HG03432 (cell line): ENCODE results near the gene CHST15.

Experiments
- ATAC-seq: cut with Tn5 transposase; IDR thresholded peaks from one replicate; pipeline ENCODE4 v1.9.1; 2021; ENCODE audit warnings: mild to moderate bottlenecking, moderate library complexity; ENCODE audit not compliant: unreplicated experiment

CHST15 gene

GRCh38 chr10:124092860-124093773 is at the start of gene CHST15:
Gene CHST15, minus strand, starts transcription at chr10:124093598. Its CDS starts 47,386 bp downstream, at chr10:124046212.
- no peak for ATAC-seq

DNA sequence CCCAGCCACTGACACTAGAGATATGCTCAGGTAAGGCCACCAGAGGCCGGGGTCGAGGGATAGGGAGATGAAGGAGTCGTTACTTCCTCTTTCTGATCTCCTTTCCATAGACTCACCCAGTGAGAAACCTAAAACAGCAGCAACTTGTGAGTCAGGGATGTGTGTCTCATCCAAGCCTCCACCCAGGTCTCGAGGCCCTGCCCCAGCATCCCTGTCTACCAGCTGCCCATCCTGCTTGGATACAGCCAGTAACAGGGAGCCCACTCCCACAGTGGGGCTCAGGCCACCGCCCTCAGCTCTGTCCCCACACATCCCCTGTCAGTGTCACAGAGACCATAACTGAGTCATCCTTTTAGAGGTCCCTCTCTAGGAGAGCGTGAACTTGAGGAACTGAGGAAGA is 49.6 kb upstream of the CHST15 start:
- ATAC-seq, result no peak

DNA sequence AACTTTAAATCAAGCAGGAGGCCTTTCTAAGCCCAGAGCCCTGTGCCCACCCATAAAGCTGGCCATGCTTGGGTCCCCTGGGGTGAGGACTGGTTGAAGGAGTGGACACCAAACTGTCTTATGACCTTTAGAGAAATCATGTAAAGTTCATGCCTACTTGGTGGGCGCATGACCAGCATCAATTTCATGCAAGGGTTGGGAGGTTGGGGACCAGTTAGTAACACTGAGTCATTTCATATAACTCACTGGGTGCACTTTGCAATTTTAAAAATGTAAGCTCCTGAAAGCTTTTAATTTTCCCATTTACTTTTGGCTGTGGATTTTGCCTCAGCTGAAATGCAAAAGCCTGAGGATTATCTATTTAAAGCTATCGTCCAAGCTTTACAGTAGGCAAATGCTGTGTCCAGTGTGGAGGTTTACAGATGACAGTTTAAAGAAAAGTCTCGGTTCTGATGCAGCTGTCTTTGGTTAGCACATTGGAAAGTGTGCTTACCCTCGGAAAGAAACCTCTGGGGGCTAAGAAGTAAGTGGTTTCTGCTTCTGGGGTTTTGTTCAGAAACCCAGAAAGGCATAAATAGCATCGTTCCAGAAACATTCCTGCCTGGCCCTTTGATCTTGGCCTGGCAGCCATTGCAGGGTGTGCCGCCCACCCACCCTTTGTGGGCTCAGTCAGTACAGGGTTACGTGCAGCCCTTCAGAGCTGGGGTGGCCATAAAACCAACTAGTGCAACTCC is 48.8 kb upstream of the CHST15 start:
- ATAC-seq, result no peak

GRCh38 chr10:124138883-124139348 is 45.5 kb upstream of the CHST15 start:
- ATAC-seq, result no peak

DNA sequence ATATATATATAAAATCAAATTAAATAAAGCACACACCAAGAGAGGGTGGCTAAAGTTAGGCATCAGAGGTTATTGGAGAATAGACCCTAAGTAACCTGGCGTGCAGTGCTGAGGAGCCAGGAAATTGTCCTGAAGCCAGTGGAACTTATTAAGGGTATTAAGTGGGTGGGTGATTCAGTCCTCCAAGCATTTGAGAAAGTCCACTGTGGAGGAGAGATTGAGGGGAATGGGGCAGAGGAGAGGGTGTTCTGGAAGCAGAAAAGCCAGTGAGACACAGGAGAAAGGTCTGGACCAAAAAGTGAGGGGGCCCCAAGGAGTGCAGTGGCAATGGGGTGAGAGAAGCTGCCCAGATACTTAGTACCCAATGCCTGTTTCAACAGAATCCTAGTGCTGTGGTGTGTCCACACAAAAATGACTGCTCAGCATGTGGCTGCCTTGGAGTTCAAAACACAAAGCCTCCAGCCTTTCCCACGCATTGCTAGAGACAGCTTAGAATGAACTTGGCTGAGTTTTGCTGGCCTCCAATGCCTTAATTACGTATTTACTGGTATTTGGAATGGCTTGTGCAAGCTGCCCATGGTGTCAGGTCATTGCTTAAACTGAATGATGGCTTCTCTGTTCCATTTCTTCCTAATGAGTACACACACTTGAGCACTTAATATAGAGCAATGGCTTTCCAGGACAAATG is 44.9 kb upstream of the CHST15 start:
- no peak for ATAC-seq

GRCh38 chr10:124134251-124134893 is 41.0 kb upstream of the CHST15 start:
- ATAC-seq, result no peak

DNA sequence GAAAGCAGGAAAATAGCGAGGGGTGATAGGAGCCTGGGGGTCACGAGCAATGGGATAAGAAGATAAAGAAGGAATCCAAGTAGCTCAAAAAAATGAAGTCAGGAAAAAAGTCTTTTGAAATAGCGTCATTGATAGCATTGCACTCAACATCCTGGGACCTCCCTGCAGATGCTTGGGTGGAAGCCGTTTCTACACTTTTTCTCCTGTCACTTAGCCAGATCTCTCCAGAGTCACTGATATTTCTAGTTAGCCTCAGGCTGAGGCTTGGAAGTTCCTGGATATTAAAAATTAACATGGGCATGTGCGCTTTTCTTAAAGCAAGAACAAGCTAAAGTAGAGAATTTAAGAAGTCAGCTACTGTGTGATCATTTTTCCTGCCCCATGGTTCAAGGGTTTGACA is 39.5 kb upstream of the CHST15 start:
- no peak for ATAC-seq

DNA sequence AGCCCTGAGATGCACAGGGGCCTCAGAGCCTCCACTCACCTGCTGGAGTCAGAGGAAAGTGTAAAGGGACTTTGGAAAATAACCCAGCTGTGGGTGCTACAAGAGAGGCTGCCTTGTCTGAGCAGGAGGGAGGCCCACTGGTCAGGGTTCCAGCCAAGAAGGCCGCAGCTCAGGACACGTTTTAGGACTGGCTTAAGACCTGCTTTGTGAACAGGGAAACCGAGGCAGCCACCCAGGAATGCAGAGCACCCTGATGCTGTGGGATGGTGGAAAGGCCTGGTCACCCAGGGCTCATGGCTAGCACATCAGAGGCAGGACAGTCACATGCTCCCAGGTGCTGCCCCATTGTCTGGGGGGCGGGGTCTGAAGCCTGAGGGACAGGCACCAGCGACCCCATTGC is 38.9 kb upstream of the CHST15 start:
- no peak for ATAC-seq

DNA sequence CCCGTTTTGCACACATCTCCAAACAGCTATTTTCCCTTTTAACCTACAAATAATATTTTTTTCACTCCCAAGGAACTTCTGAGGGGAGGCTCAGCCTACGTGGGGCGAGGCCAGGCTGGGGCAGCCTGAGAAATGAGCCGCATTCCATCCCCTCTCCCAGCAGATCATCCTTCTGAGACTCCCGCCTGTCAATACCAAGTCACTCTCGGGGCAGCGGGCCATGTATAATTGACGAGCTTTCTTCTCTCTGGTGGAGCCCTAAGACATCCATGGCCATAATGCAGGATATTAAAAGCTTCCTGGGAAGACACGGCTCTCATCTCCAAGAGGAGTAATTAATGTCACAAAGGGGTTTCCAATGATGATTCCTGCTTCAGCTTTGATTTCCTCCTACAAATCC is 37.8 kb upstream of the CHST15 start:
- ATAC-seq, result no peak

DNA sequence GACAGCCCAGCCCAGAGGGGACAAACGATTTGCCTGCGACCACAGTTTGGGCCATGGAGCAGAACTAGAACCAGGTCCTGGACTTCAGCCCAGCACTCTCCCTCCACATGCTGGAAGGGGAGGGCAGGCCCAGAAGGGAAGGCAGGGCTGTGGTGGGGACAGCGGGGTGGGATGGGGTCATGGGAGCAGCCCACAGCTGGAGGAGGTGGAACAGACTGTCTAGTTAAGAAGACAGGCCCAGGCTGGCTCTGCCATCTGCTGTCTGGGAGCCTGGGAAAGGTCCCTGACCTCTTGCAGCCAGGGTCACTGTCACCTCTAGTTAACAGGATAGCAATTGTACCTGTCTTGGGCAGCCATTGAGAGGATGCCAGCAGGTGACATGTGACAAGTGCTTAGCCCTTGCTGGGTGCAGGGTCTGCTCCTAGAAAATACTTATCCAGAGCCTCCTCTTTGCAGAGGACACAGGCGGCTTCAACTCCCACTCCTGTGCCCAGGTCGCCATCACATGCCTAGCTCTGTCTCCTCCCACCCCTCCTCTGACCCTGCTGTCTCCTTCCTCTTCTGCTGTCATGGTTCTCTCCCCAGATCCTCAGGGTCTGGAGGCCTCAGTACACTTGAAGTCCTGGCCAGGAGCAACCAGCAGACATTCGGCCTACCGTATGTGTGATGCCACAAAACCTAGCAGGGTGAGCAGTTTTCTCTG is 37.0 kb upstream of the CHST15 start:
- ATAC-seq, result no peak

DNA sequence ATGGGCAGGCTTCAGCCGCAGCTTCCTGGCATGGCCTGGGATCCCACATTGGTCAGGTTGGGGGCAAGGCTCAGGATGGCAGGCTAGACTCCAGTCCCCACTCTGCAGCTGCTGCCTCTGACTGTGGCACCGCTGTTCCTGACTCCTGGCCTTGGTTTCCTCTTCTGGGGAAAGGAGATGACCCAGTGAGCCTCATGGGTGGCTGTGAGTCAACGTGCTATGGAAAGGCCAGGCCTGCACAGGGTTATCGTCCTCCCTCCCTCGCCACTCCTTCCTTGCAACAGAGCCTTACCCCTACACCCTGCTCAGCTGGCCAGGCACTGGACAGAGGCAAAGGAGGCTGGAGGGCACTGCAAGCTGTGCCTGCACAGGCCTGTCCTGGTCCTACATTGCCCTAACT is 36.1 kb upstream of the CHST15 start:
- no peak for ATAC-seq

DNA sequence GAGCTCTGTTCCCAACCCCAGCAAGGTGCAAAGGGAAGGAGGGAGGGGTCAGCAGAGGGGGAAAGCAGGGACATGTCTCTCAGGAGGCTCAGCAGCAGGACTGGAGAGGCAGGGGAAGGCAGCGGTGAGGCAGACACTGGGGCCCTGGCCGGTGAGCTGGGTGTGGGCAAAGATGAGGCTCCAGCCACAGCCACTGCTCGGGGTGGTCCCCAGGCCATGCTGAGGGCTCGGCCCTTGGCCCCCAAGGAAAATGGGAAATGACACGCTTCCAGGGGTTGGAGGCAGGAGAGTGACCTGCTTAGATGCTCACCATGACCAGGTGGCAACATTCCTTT is 35.4 kb upstream of the CHST15 start:
- no peak for ATAC-seq

DNA sequence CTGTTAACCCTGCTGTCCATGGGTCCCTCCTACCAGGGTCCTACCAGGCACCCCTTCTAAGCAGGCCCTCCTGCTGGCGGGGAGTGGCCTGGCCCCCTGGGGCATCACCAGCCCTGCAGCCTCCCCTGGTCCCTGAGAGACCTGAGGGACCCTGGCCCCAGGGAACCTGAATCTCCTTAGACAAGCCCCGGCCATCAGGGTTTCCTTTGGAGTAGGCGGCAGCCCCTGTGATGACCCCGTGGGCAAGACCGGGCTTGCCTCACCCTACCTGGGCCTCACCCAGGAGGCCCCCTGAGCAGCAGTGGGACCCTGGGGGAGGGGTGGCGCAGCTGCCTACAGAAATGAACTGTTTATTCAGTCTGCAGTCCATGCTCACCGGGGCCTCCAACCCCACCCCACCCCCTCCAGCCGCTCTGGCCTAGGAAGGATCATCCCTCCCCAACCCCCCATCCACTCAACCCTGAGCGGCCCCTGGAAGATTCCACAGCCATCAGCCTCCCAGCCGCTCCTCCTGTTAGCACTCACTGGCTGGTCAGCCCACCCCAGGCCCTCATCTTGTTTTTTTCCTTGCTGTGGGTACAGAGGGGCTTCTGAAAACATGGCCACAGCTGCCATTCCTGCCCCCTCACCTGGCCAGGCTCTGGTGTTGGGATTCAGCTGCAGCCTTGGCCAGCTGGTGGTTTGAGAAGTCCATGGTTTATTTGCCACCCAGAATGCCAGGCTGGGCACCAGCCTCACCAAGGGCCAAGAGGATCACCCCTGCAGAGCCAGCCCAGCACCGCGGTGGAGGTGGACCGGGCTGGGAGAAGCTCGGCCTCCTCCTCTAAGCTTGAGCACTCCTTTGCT is 34.8 kb upstream of the CHST15 start:
- no peak for ATAC-seq

GRCh38 chr10:124127563-124127962 is 34.2 kb upstream of the CHST15 start:
- no peak for ATAC-seq

- ATAC-seq, result no peak
Observed at GRCh38 chr10:124126983-124127385, 33.6 kb upstream of the CHST15 start.

DNA sequence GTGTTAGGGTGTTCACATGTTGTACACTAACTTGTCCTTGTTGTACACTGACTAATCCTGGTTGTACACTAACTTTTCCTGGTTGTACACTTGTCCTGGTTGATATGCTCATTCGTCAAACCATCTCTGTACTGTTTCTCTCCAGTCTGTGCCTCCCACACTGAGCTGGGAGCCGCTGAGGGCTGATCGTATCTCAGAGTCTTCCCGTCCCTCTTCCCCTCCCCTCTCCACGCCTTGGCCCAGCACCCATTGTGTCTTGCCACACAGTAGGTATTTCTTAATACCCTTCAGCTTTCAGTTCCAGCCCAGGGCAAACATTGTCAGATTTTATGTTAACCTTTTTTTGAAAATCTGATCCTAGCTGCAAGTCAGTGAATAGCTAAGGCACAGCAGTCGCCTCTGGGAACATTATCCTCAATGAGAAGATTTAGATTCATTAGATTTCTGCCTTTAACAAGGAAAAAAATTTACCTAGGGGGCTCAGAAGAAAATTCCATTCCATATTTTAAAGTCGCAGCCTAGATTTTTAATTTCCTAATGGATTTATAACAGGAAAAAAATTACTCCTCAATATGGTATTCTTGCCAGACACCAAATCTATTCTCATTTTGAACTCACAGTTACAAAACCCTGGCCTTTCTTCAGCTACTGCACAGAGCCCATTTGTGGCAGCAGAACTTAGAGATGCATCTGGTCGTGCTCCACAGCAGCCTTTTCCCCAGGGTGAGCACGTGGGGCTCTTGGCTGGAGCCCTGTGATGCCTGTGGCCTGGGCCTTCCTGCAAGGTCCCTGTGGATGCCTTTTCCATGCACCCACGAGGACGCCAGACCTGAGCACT is 33.0 kb upstream of the CHST15 start:
- ATAC-seq, result no peak

GRCh38 chr10:124125305-124126116 is 32.1 kb upstream of the CHST15 start:
- ATAC-seq, result no peak

DNA sequence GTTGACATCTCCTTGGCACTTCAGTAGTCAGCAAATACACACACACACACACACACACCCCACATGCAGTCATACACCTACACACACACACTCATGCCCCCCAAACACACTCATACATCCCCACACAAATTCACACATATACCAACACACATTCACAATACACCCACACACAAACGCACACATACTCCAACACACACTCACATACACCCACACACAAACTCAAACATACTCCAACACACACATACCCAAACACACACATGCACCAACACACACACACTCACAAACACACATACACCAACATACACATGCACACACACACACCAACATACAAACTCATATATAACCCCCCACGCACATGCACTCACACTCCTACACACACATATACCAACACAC is 31.4 kb upstream of the CHST15 start:
- ATAC-seq, result no peak
